GM12873 (cell line): ENCODE data around the gene ITPR2.

Experiments
- CTCF ChIP-seq: IDR thresholded peaks from 2 replicates; pipeline ENCODE4 v1.5.1; 2012; ENCODE audit warnings: low read depth, mild to moderate bottlenecking, moderate library complexity, low read length, control low read depth; ENCODE audit not compliant: insufficient read depth; ENCODE audit errors: missing control alignments

Gene ITPR2

GRCh38 chr12:26847431-26847830, 14.4 kb upstream of the ITPR2 start:
- TF ChIP-seq CTCF = no peak

GRCh38 chr12:26846416-26846815, 13.4 kb upstream of the ITPR2 start:
- TF ChIP-seq CTCF = no peak

GRCh38 chr12:26845984-26846383, 13.0 kb upstream of the ITPR2 start:
- TF ChIP-seq CTCF = no peak

GRCh38 chr12:26845057-26845666, 12.2 kb upstream of the ITPR2 start:
- TF ChIP-seq CTCF = peak; percentile 30

- TF ChIP-seq CTCF = no peak
These were observed 10.3 kb upstream of the ITPR2 start for GRCh38 chr12:26843311-26843710.

GRCh38 chr12:26841085-26841484, 8.1 kb upstream of the ITPR2 start:
- no peak for TF ChIP-seq CTCF

- TF ChIP-seq CTCF = no peak
These were observed 6.5 kb upstream of the ITPR2 start for GRCh38 chr12:26839512-26839911.
